Spleen (tissue), 11 donors: ENCODE data around the gene LPCAT1. TPM values are rescaled to one million over a fixed set of nuclear protein-coding genes. Genes with fewer than 3 reads are reported as not detected.

Source experiments
- DNase-seq: peaks from one replicate; pipeline ENCODE4 v3.0.0-alpha.2; 2020
- H3K27ac ChIP-seq, 8 donors: fragments of 200-600 bp; sonication (generic) in 7 of 8; 1 replicate in 4 of 8; 2 replicates in 4 of 8; pipeline versions ENCODE4 v1.5.0 to v1.8.0; 2016 to 2021; ENCODE audit warnings: inconsistent platforms in 4 of 8, mild to moderate bottlenecking in 4 of 8, moderate library complexity in 1 of 8
- H3K27me3 ChIP-seq, 7 donors: fragments of 200-600 bp; sonication (generic) in 6 of 7; replicated peaks in 1 of 7; 1 replicate in 4 of 7; 2 replicates in 3 of 7; pipeline versions ENCODE4 v1.5.0 to v1.8.0; 2016 to 2021; ENCODE audit warnings: inconsistent platforms in 3 of 7, mild to moderate bottlenecking in 1 of 7
- H3K36me3 ChIP-seq, 6 donors: fragments of 200-600 bp; sonication (generic) in 5 of 6; 1 replicate in 4 of 6; 2 replicates in 2 of 6; pipeline versions ENCODE4 v1.5.0 to v1.8.0; 2016 to 2021; ENCODE audit warnings: inconsistent platforms in 2 of 6
- H3K4me1 ChIP-seq, 6 donors: fragments of 200-600 bp; sonication (generic) in 5 of 6; 1 replicate in 3 of 6; 2 replicates in 3 of 6; pipeline versions ENCODE4 v1.5.0 to v1.8.0; 2016 to 2021; ENCODE audit warnings: inconsistent platforms in 3 of 6
- H3K4me3 ChIP-seq, 8 donors: fragments of 200-600 bp; sonication (generic) in 7 of 8; 1 replicate in 4 of 8; 2 replicates in 4 of 8; pipeline versions ENCODE4 v1.5.0 to v1.8.0; 2016 to 2021; ENCODE audit warnings: inconsistent platforms in 4 of 8, mild to moderate bottlenecking in 4 of 8, moderate library complexity in 2 of 8
- H3K9me3 ChIP-seq, 8 donors: fragments of 200-600 bp; sonication (generic) in 7 of 8; 1 replicate in 4 of 8; 2 replicates in 4 of 8; pipeline versions ENCODE4 v1.5.0 to v1.8.0; 2016 to 2021; ENCODE audit warnings: inconsistent platforms in 4 of 8
- POLR2A ChIP-seq, 3 donors: fragments of 450-650 bp; IDR thresholded peaks; one replicate each; pipeline ENCODE4 v1.5.1; 2017; ENCODE audit warnings: antibody characterized with exemption in 3 of 3, mild to moderate bottlenecking in 1 of 3
- POLR2AphosphoS5 ChIP-seq, 3 donors: sonication (generic); formaldehyde crosslinking; IDR thresholded peaks; one replicate each; pipeline ENCODE4 v1.5.1; 2017; ENCODE audit warnings: antibody characterized with exemption in 3 of 3
- WGBS, 5 donors: extraction: QIAGEN DNeasy Blood & Tissue Kit in 3 of 5; methylation state at CpG; one replicate each; pipeline versions ENCODE4 v1.1.5 to v1.1.7; 2013 to 2018; 5-methylcytosine and 5-hydroxymethylcytosine counted together
- intact Hi-C: fragments of 100-400 bp; cut with DNase I; formaldehyde crosslinking; loops from one replicate; pipeline ENCODE4 v1.15.0; 2023; ENCODE audit warnings: low total_unique reads
- polyA plus RNA-seq, 3 donors: library from polyadenylated mRNA; stranded (reverse); fragments of 200-250 nt; gene quantifications; one replicate each; pipeline ENCODE4 v1.2.1, GENCODE V29; 2013
- total RNA-seq, 7 donors: library from RNA; depleted of rRNA in 3 of 7; stranded (reverse); fragments of >200 nt in 3 of 7; fragmentation: NEBNext Ultra II Directional in 4 of 7; extraction: Animal tissue kit (Norgen Biotek cat#: 25700) in 4 of 7; gene quantifications; one replicate each; pipeline versions ENCODE4 v1.1.0 to v1.2.1, GENCODE V29; 2016 to 2021
- TF ChIP-seq, protein P1 (sequence below), 11 experiments: fragments of 200-600 bp in 7 of 11; fragments of 450-650 bp in 4 of 11; sonication (generic) in 4 of 11; IDR thresholded peaks in 8 of 11; conservative IDR thresholded peaks in 3 of 11; 1 replicate in 7 of 11; 2 replicates in 4 of 11; pipeline versions ENCODE4 v1.4.0 to v1.8.0; 2016 to 2021; ENCODE audit warnings: antibody characterized with exemption in 11 of 11, inconsistent platforms in 4 of 11, mild to moderate bottlenecking in 1 of 11
- donor health status: healthy with polysubstance abuse.
- donor health status: DM: no; HTN: no; CAD: no; lungs with moderate emphysema.
- donor health status: DM: no; HTN: no; CAD: no.
- donor health status: Bipolar disorder and iron deficiency.
- donor health status: healthy.
- donor health status: DM: no; HTN: no; CAD: no.
- donor health status: DM: yes; HTN: yes; CAD: no.

LPCAT1 gene
- total and polyA plus RNA-seq, 10 donors: 52.2 to 322 (median 174) TPM

DNA sequence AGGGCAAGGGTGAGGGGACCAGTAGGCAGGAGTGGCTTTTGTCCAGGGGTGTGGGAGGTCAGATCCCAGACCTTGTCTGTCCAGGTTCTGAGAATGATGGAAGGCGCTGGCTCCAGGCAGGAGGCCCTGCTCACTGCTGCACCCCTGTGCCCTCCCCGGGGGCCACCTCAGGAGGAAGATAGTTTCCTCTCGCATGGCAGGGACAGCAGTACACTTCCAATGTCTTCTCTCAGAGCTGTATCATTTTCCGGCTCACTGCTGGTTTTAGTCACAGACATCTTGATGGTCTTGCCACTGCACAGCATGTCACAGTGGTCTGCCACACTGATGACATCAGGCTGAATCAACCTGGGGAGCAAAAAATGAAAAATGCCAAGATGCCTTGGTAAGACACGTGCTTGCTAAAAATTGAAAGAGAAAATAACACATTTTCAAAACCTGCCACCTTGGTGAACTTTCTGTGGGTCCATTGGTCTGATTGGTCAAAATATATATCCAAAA is 75.2 kb downstream of the LPCAT1 start:
- intact Hi-C loops: no loop called here
- Histone ChIP-seq H3K4me1 (peaks cover 10 to 35% (median 24%) of the 10 kb centered on the region in 6 donors), H3K27me3 (peaks cover 15 to 46% (median 40%) of the 10 kb centered on the region in 7 donors), H3K9me3 (peaks cover under 1 to 18% (median 13%) of the 10 kb centered on the region in 8 donors), H3K4me3 (no peak overlapping the region), H3K27ac (no peak overlapping the region), H3K36me3 (no peaks in the 10 kb centered on the region)
- TF ChIP-seq POLR2A (IDR thresholded peaks at IDR 0.05) (no peak), POLR2AphosphoS5 (IDR thresholded peaks at IDR 0.05) (no peak)
- TF ChIP-seq, protein P1, sequence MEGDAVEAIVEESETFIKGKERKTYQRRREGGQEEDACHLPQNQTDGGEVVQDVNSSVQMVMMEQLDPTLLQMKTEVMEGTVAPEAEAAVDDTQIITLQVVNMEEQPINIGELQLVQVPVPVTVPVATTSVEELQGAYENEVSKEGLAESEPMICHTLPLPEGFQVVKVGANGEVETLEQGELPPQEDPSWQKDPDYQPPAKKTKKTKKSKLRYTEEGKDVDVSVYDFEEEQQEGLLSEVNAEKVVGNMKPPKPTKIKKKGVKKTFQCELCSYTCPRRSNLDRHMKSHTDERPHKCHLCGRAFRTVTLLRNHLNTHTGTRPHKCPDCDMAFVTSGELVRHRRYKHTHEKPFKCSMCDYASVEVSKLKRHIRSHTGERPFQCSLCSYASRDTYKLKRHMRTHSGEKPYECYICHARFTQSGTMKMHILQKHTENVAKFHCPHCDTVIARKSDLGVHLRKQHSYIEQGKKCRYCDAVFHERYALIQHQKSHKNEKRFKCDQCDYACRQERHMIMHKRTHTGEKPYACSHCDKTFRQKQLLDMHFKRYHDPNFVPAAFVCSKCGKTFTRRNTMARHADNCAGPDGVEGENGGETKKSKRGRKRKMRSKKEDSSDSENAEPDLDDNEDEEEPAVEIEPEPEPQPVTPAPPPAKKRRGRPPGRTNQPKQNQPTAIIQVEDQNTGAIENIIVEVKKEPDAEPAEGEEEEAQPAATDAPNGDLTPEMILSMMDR (IDR thresholded peaks at IDR 0.05 in 8 of 11, conservative IDR thresholded peaks at IDR 0.05 in 3 of 11): no peak
- 59 to 83% (median 75%) methylated on average over 5 of the region's 5 CpGs for WGBS, 5 donors
- DNase-seq: no peak

DNA sequence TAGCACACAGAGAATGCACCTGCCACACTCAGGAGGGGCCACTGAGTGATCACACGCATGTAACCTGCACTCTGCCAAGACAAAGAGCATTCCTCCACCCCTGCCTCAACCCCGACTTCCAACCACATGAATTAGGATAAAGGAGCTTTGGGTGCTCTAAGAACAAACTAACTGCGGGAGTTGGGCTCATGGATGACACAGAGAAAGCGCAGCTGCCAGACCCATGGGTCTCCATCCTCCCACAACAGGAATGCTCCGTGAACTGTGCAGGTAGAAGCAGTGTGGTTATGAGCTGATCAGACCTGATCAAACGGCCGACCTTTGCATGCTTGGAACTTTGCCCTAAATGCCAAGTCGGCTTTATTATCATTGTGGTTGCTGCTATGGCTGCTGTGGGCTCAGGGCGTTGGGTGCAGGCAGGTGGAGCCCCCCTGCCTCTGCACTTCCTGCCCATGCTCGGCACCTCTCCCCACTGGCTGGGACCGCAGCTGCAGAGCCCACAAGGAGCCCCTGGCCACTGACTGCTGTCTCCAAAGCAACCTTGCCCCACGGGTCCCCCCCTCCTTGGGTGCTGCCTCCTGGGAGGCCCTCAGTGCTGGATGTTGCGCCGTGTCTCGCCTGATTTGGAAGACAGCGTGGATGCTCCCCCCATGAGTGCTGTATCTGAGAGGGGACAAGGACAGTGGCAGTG is 75.9 kb downstream of the LPCAT1 start:
- H3K27ac ChIP-seq: no peak overlapping the region
- intact Hi-C loops: no loop called here
- peaks cover 10 to 35% (median 24%) of the 10 kb centered on the region in 6 donors for H3K4me1 ChIP-seq
- peaks cover 0 to 11% (median 6%) of the 10 kb centered on the region in 8 donors for H3K9me3 ChIP-seq
- no peak for TF ChIP-seq POLR2AphosphoS5 (IDR thresholded peaks at IDR 0.05)
- TF ChIP-seq, protein P1 (IDR thresholded peaks at IDR 0.05 in 8 of 11, conservative IDR thresholded peaks at IDR 0.05 in 3 of 11): no peak
- TF ChIP-seq POLR2A (IDR thresholded peaks at IDR 0.05): no peak
- no peak for DNase-seq
- H3K27me3 ChIP-seq: peaks cover 15 to 54% (median 47%) of the 10 kb centered on the region in 7 donors
- no peak overlapping the region for H3K4me3 ChIP-seq
- no peaks in the 10 kb centered on the region for H3K36me3 ChIP-seq
- WGBS, 5 donors: 47 to 63% (median 57%) methylated on average over 15 to 16 of the region's 16 CpGs

DNA sequence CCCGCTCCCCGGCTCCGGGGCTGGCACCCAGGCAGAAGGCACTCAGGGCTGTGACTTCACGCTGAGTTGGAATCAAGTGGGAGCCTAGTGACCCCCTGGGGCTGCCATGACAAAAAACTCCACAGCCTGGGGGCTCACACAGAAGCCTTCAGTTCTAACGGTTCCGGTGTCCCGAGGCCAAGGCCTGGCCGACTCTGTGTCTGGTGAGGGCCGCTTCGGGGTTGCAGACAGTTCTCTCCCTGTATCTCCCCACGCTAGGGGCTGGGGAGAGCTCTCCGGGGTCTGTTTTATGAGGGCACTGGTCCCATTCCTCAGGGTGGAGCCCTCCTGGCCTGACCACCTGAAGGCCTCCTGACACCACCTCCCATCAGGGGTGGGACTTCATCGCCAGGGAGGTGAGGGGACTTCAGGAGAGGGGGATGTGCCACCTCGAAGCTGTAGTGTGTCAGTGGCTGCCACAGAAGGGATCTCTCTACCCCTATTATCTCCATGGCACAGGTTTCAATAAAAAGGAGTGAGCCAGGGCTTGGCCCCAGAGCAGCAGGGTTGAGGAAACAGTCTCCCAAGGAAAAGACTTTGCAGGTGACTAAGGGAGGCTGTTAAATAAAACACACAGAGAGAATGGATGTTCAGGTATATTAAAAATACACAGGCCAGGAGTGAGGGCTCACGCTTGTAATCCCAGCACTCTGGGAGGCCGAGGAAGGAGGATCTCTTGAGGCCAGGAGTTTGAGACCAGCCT is 77.0 kb downstream of the LPCAT1 start:
- intact Hi-C loops: no loop called here
- no peaks in the 10 kb centered on the region for H3K36me3 ChIP-seq
- peaks cover 10 to 35% (median 24%) of the 10 kb centered on the region in 6 donors for H3K4me1 ChIP-seq
- H3K27ac ChIP-seq: no peak overlapping the region
- no peak overlapping the region for H3K4me3 ChIP-seq
- WGBS, 5 donors: 40 to 61% (median 44%) methylated on average over 13 to 16 of the region's 16 CpGs
- TF ChIP-seq POLR2AphosphoS5 (IDR thresholded peaks at IDR 0.05) (no peak), POLR2A (IDR thresholded peaks at IDR 0.05) (no peak)
- TF ChIP-seq, protein P1 (IDR thresholded peaks at IDR 0.05 in 8 of 11, conservative IDR thresholded peaks at IDR 0.05 in 3 of 11): no peak
- H3K27me3 ChIP-seq: peaks cover 15 to 64% (median 57%) of the 10 kb centered on the region in 7 donors
- H3K9me3 ChIP-seq: peaks cover 0 to under 1% (median 0%) of the 10 kb centered on the region in 8 donors
- peak; percentile 42 for DNase-seq
